Epithelial cell of esophagus (primary cell): ENCODE results near the gene TIE1.

Experiments used
- DNase-seq: peaks from one replicate; pipeline ENCODE4 v3.0.0; 2010; ENCODE audit warnings: low read depth
- H3K4me3 ChIP-seq: 2 replicates; pipeline ENCODE4 v1.5.1; 2011; ENCODE audit warnings: mild to moderate bottlenecking, low read length, control low read depth
- TF ChIP-seq, protein P1 (sequence below): IDR thresholded peaks from 2 replicates; pipeline ENCODE4 v1.5.1; 2011; ENCODE audit warnings: low read depth, mild to moderate bottlenecking, low read length, control low read depth, inconsistent platforms; ENCODE audit not compliant: insufficient read depth; ENCODE audit errors: missing control alignments

Gene TIE1

GRCh38 chr1:43300378-43301094 is at the start of gene TIE1:
TIE1 (plus strand) TSS chr1:43300982; CDS start chr1:43301072, 90 bp downstream.
- TF ChIP-seq, protein P1, sequence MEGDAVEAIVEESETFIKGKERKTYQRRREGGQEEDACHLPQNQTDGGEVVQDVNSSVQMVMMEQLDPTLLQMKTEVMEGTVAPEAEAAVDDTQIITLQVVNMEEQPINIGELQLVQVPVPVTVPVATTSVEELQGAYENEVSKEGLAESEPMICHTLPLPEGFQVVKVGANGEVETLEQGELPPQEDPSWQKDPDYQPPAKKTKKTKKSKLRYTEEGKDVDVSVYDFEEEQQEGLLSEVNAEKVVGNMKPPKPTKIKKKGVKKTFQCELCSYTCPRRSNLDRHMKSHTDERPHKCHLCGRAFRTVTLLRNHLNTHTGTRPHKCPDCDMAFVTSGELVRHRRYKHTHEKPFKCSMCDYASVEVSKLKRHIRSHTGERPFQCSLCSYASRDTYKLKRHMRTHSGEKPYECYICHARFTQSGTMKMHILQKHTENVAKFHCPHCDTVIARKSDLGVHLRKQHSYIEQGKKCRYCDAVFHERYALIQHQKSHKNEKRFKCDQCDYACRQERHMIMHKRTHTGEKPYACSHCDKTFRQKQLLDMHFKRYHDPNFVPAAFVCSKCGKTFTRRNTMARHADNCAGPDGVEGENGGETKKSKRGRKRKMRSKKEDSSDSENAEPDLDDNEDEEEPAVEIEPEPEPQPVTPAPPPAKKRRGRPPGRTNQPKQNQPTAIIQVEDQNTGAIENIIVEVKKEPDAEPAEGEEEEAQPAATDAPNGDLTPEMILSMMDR: no peak
- no peak within 1 kb of the TSS for H3K4me3 ChIP-seq
- DNase-seq: no peak

DNA sequence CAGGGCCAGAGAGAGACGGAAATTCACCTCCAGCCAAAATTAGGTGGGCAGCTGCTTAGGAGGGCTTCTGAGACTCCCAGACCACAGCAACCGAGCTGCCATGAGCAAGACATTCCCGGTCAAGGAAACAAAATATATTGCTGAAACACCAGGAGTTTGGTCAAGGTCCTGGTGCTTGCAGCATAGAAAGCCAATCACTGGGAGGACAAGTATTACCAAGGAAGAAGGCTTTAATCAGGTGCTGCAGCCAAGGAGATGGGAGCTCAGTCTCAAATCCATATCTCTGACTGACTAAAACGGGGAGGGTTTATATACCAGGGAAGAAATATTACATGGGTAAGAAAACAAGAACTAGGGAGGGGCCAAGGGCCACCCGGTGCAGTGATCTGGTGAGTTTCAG is 49.8 kb upstream of the TIE1 start:
- TF ChIP-seq, protein P1: no peak
- no peak overlapping the region for H3K4me3 ChIP-seq
- DNase-seq: no peak

DNA sequence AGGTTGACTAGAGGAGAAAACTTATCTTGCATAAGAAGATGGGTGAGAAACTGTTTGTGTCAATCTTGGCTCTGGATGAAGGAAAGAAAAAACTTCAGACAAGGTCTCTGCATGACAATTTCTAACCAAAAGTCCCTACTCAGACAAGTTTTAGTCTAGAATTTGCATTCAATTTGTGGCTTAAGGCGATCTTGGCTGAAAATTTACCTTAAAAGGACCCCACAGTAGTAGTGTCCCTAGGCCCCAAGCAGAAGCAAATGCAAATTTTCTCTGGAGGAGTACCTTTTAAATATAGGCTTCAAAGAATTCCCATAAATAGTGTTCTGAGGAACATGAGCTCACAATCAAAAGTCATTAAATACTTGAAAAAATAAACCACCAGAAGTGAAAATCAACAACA is 48.6 kb upstream of the TIE1 start:
- DNase-seq: no peak
- TF ChIP-seq, protein P1: no peak
- H3K4me3 ChIP-seq: no peak overlapping the region

DNA sequence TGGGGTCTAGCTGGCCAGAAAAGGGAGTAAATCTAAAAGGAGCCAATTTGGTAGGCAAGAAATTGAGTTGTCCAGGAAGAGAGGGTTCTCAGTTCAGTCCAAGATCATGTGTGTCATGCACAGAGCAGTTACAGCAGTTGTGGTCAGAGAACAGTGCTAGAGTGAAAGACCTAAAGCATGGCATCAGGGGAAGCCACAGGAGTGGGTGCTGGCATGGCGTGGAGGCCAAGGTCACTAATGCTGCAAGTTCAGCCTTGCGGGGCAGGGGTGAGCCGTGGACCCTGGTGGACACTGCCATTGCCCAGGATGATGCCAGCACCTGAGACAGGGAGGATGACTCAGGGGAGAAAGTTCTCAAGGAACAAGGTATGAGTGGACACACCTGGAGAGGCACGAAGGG is 47.6 kb upstream of the TIE1 start:
- H3K4me3 ChIP-seq: no peak overlapping the region
- DNase-seq: no peak
- TF ChIP-seq, protein P1: no peak

GRCh38 chr1:43253876-43254275 is 46.9 kb upstream of the TIE1 start:
- no peak for DNase-seq
- no peak overlapping the region for H3K4me3 ChIP-seq
- TF ChIP-seq, protein P1: no peak

DNA sequence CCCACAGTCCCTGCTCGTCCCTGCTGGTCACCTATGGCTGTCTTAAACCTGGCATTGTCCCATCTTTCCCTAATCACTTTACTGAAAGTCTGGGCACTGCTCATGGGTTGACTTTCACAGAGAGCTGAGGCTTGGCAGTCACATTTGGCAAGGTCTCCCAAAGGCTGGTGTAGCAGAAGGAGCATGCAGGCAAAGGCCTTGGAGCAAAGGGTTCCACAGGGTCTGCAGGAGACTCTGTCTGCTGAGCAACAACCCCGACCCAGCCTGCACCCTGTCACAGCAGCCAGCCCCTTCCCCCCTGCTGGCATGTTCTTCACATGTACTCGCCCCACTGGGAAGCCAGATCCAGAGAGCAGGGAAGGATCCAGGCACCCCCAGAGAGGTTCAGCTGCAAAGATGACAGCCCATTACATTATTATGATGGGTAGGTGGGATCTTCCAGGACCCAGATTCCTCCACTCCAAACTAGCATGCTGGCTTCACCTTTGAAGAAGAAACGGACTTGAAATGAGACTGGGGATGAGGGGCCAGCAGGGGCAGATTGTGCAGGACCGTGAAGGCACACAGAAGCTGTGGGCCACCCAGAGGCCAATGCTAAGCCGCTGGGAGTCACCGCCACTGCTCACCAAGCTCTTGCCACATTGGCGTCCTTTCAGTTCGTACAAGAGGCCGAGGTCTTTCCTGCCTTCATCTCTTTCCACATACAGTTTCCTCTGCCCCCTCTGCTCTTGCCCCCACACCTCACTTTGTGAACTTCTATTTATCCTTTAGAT is 45.2 kb upstream of the TIE1 start:
- no peak overlapping the region for H3K4me3 ChIP-seq
- TF ChIP-seq, protein P1: no peak
- no peak for DNase-seq
